ENCODE data around the gene RAP1GDS1.

The RAP1GDS1 gene

DNA sequence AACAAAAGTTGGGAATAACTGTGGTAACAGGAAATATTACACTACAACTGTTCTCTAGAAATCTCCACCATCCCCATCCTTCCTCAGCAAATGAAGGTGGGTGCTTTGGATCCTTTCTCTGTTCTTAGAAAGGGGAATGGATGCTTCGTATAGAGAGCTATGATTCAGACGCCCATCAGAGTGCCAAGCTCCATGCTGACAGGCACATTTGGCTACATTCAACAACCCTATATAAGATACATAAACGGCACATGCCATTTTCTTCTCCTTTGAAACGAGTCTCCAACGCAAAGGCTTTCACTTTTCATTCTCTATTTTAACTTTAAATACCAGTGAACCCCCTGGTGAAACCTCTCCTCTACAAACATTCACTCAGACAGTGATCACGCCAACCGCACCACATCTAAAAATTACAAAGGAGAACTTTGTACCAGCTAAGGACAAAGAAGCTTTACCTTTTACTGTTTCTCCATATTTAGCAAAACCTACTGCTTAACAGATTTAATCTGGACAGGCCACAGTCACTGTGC lies 224.7 kb downstream of the RAP1GDS1 start:
- H3K27ac ChIP-seq, result no peak overlapping the region
- TF ChIP-seq, protein P1, sequence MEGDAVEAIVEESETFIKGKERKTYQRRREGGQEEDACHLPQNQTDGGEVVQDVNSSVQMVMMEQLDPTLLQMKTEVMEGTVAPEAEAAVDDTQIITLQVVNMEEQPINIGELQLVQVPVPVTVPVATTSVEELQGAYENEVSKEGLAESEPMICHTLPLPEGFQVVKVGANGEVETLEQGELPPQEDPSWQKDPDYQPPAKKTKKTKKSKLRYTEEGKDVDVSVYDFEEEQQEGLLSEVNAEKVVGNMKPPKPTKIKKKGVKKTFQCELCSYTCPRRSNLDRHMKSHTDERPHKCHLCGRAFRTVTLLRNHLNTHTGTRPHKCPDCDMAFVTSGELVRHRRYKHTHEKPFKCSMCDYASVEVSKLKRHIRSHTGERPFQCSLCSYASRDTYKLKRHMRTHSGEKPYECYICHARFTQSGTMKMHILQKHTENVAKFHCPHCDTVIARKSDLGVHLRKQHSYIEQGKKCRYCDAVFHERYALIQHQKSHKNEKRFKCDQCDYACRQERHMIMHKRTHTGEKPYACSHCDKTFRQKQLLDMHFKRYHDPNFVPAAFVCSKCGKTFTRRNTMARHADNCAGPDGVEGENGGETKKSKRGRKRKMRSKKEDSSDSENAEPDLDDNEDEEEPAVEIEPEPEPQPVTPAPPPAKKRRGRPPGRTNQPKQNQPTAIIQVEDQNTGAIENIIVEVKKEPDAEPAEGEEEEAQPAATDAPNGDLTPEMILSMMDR (conservative IDR thresholded peaks at IDR 0.05), result no peak

GRCh38 chr4:98490251-98490650 lies 229.1 kb downstream of the RAP1GDS1 start:
- no peak overlapping the region for H3K27ac ChIP-seq
- no peak for TF ChIP-seq ZFX (IDR thresholded peaks at IDR 0.05)
- TF ChIP-seq, protein P1 (conservative IDR thresholded peaks at IDR 0.05), result no peak

- no peak overlapping the region for H3K27ac ChIP-seq
- TF ChIP-seq ZFX (IDR thresholded peaks at IDR 0.05), result no peak
- TF ChIP-seq, protein P1 (conservative IDR thresholded peaks at IDR 0.05), result no peak
Measured at GRCh38 chr4:98491899-98492559, 230.8 kb downstream of the RAP1GDS1 start.

GRCh38 chr4:98493296-98493695 lies 232.1 kb downstream of the RAP1GDS1 start:
- no peak overlapping the region for H3K27ac ChIP-seq
- TF ChIP-seq, protein P1 (conservative IDR thresholded peaks at IDR 0.05), result no peak
- no peak for TF ChIP-seq ZFX (IDR thresholded peaks at IDR 0.05)
